DMS 273 (cell line): ENCODE results near the gene C3orf20.
A peak's percentile ranks its signal among the peaks of the same experiment; 100 is the strongest.

Experiments used
- DNase-seq: peaks from one replicate; lab custom pipeline; 2025; ENCODE audit not compliant: unreplicated experiment; lab: John Stamatoyannopoulos, UW

The C3orf20 gene

GRCh38 chr3:14772533-14773138 is 97.7 kb downstream of the C3orf20 start:
- no peak for DNase-seq

- DNase-seq = no peak
Observed at GRCh38 chr3:14773281-14773680, 98.3 kb downstream of the C3orf20 start.

- no peak for DNase-seq
Observed at GRCh38 chr3:14773691-14774128, 98.8 kb downstream of the C3orf20 start.

DNA sequence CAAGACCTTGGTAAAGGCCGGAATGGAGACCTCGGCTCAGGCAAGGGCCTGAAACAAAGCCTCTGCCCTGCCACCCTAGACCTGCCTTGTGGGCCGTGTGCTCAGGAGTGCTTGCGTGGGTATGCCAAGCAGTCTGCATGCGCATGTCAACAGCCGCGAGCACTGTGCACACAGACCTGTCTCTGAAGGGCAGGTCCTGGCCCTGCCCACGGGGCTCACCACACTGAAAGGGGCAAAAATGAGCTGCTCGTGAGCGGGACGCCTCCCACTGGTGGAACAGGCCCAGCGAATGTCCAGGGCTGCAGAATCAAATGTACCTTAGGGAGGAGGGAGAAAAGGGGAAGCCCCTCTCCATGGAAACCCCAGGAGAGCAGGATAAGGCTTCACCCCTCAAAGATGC is 99.5 kb downstream of the C3orf20 start:
- no peak for DNase-seq

DNA sequence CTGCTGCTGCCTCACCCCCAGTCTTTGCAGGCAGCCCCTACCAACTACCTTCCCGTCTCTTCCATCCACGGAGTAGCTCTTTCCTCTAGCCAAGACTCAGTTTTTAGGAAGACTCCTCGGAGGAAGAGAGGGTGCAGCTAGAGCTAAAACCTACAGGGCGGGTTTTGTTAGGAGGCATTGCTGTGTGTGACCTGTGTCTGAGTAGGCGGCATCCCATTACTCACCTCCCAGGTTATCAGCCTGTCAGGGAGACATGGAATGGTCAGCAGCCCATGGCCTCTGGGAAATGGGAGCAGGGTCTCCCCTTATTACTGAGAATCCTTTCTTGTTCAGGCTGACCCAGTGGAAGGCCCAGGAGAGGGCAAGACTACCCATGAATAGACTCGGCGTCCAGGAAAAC is 100.1 kb downstream of the C3orf20 start:
- no peak for DNase-seq

DNA sequence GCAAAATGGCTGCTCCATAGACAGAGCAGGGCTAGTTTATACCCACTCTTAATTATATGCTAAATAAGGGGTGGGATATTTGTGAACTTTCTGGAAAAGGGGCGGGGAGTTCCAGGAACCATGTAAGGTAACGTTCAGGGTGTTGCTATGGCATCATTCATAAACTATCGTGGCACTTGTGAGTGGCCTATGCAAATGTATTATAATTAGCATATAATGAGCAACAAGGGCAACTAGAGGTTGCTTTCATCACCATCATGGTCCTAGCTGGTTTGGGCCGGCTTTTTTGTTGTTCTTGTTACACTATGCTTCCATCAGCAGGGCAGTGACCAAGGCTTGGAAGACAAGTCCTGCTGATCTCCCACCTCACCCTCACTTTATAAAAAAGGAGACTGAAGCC is 100.6 kb downstream of the C3orf20 start:
- no peak for DNase-seq

GRCh38 chr3:14779069-14779685 is 104.2 kb downstream of the C3orf20 start:
- no peak for DNase-seq

DNA sequence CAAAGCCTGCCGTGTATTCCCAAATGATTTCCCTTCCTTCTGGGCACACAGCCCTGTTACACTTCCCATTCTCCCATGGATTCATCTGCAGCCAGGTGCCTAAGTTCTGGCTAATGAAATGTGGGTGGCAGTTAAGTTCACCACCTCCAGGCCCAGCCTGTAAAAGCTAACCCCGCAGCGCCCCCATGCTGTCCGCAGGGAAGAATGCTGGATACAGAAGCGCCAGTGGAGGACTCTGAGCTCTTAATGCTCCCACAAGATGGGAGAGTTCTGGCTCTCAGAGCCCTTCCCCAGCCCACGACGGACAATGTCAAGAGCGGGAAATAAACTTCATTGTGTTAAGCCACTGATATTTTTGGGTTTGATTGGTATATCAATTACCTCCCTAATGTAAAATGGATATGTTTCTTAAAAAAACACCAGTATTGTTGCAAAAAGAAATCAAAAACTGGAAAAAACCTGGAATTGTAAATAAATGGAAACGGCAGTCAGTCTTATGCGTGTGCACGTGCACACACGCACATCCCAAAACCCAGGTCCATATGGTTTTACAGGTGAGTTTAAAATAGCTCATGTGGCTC is 106.1 kb downstream of the C3orf20 start:
- peak; percentile 71 for DNase-seq

GRCh38 chr3:14783480-14784086 is 108.6 kb downstream of the C3orf20 start:
- no peak for DNase-seq

- peak; percentile 51 for DNase-seq
Observed at GRCh38 chr3:14784087-14784681, 109.2 kb downstream of the C3orf20 start.

GRCh38 chr3:14785207-14786155 is 110.5 kb downstream of the C3orf20 start:
- no peak for DNase-seq

DNA sequence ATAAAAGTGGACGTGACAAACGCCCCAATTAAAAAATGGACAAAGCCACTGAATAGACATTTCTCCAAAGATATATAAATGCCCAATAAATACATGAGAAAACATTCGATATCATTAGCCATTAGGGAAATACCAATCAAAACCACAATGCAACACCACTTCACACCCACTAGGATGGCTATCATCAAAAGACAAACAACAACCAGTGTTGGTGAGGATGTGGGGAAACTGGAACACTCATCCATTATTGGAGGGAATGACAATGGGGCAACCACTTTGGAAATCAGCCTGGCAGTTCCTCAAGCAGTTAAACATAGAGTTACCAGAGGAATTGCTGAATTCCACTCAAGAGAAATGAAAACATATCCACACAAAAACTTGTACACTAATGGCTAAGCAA is 111.4 kb downstream of the C3orf20 start:
- DNase-seq = no peak

- DNase-seq = peak; percentile 14
Observed at GRCh38 chr3:14787630-14788029, 112.7 kb downstream of the C3orf20 start.

DNA sequence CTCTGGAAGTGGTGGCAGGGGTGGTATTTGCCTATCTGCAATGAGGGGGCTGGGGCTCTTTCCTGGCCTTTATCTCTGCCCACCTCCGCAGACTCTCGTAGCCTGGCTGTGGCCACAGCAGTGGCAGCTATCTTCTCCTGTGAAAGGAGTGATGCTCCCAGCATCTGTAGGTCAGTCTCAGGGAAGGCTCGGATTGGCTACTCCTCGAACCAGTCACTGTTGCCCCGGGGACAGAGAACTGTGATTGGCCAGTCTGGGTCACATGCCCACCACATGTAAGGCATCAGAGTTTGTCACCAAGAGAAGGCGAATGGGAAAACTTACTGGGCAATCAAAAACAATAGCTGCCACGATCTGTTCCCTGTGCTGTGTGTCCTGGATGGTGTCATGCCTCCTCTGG is 113.7 kb downstream of the C3orf20 start:
- no peak for DNase-seq

DNA sequence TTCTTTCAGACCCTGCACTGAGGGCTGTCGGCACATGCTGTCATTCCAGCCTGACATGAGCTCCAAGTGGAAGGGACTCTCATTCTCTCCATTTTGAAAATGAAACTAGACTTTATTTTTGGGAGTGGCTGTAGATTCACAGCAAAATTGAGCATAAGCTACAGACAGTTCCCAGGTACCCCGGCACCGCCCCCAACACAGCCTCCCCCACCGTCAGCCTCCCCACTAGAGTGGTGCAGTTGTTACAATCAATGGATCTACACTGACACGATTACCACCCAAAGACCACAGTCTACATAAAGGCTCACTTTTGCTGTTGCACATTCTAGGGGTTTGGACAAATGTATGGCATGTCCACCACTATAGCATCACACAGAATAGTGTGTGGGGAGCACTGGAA is 114.3 kb downstream of the C3orf20 start:
- DNase-seq = no peak

DNA sequence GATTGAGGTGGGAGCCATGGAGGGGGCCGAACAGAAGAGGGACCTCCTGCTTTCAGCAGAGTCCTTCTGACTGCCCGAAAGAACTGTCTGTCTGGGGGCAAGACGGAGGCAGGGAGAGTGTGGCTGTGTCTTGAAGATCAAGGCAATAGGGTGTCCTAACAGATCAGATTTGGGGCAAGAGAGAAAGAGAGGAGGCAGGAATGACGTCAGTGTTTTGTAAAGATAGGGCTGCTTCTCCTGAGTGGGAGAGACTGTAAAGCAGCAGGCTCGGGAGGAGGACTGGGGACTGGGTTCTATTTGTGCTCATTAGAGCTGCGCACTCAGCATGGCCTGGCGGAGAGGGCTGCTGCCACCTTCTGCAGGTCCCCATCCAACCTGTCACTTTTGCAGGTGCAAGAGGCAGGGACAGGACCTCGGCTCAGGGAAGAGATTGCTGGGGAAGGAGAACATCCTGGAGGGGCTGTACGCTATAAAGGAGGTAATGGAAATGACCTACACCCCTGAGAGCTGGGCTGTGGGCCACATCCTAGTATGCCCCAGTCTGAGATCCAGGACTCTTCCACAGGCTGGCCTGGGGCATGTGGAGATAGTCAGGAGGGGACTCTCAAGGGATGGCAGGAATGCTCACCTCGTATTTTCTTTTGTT is 114.8 kb downstream of the C3orf20 start:
- no peak for DNase-seq

- DNase-seq = peak; percentile 65
Observed at GRCh38 chr3:14791343-14791945, 116.5 kb downstream of the C3orf20 start.

DNA sequence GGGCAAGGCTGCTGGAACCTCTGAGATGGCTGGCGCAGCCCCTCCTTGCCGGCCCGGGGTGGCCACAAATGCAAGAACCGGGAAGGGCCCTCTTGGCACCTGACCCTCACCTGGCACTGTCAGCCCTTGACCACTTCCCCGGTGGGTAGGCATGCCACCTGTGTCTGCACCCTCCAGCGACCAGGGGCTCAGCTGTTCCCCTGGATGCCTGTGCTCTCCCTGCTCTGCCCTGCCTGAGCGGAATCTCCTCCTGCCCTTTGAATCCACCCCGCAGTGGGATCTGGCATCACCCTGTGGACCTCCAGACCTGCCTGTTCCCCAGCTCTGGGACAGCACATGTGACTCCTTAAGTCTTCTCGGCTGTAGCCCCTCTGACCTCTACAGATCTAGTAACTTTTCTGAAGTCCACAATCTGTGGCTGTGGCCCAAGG is 117.8 kb downstream of the C3orf20 start:
- no peak for DNase-seq

DNA sequence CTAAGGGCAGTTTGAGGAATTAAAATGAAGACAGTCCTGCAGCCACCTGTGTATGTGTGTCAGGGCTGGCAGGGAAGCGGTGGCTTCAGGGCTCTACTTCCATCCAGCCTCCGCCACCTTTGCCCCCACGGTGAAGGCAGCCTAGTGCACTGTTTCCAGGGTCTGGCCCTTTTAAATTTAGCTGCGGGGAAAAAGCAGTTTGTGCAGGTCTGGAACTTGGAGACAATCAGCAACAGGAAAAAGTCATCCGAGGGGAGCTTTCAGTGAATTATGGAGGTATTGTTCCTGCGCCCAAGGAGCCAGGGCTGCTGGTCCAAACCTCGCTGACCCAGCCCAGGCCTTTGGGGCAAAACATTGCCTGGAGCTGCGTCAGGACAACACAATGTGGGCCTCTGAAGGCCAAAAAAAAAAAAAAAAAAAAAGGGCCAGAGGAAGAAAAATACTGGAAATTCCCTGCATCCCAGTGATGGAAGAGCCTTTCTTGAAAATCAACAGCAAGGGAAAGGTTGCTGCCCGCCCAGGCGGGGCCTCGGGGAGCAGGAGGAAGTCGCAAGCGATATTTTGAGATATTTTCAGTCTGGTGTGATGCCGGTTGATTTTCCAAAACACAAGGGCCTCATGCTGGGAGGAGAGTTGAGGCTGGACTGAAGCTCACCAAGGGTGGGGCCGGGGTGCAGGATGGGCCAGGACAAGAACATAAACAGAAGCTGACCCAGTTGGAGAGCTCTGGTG is 118.4 kb downstream of the C3orf20 start:
- no peak for DNase-seq
